Measurements from ENCODE around the gene SELP. TPM values are rescaled to one million over a fixed set of nuclear protein-coding genes. Genes with fewer than 3 reads are reported as not detected.

SELP gene
- total RNA-seq, 1 experiment from 2014 or later, result not detected

- H3K36me3 ChIP-seq (ENCODE audit: control insufficient read depth, insufficient read depth, low read length), result no peaks in the 10 kb centered on the region
- H3K9me3 ChIP-seq (ENCODE audit: control insufficient read depth, insufficient read depth, low read depth, low read length), result no peaks in the 10 kb centered on the region
- DNase-seq (ENCODE audit: low read depth, low spot score), result no peak
- no peak for TF ChIP-seq TCF7L2 (IDR thresholded peaks at IDR 0.05; ENCODE audit: low read depth, low read length)
- no peak for TF ChIP-seq REST (IDR thresholded peaks at IDR 0.05; ENCODE audit: insufficient read depth in 1 of 2, low read depth in 2 of 2, low read length in 1 of 2)
- no peak for TF ChIP-seq SIN3A (IDR thresholded peaks at IDR 0.05; ENCODE audit: borderline replicate concordance, insufficient read depth, low read depth, low read length)
- TF ChIP-seq POLR2AphosphoS5 (IDR thresholded peaks at IDR 0.05; ENCODE audit: low read depth, low read length), result no peak
- no TSS peak for BruUV-seq (replicated peaks)
- H3K27ac ChIP-seq (ENCODE audit: low read length), result no peak overlapping the region
- ATAC-seq, result no peak
- intact Hi-C loops (cut with micrococcal nuclease; ENCODE audit: unreplicated experiment), result no loop called here
- in situ Hi-C loops (cut with HindIII; ENCODE audit: low pct_unique_long_range_greater_than_20kb, low sequenced_read_pairs), result no loop called here
- no peak overlapping the region for H3K4me3 ChIP-seq (ENCODE audit: low read depth in 2 of 2, low read length in 2 of 2)
- H3K27me3 ChIP-seq (ENCODE audit: control insufficient read depth, insufficient read depth, low read length), result peaks cover 9% of the 10 kb centered on the region; the same call in 1 of the 2 replicates
- ChIA-PET CTCF (interaction anchor here (0.7 kb wide), 1 partner anchor 1236 kb away, joined by 13 read pairs; no protein-coding TSS in a partner anchor), POLR2A (no interaction called here)
- H3K4me1 ChIP-seq (ENCODE audit: control insufficient read depth, insufficient read depth, low read length), result no peaks in the 10 kb centered on the region
Measured at GRCh38 chr1:169548282-169548681, 81.6 kb downstream of the SELP start.

- Histone ChIP-seq H3K9me3 (ENCODE audit: control insufficient read depth, insufficient read depth, low read depth, low read length) (no peaks in the 10 kb centered on the region), H3K27ac (ENCODE audit: low read length) (no peak overlapping the region), H3K4me3 (ENCODE audit: low read depth in 2 of 2, low read length in 2 of 2) (no peak overlapping the region), H3K36me3 (ENCODE audit: control insufficient read depth, insufficient read depth, low read length) (no peaks in the 10 kb centered on the region), H3K4me1 (ENCODE audit: control insufficient read depth, insufficient read depth, low read length) (no peaks in the 10 kb centered on the region), H3K27me3 (ENCODE audit: control insufficient read depth, insufficient read depth, low read length) (peaks cover 3% of the 10 kb centered on the region; the same call in 1 of the 2 replicates)
- ATAC-seq (peak; percentile 92), DNase-seq (ENCODE audit: low read depth, low spot score) (peak; percentile 50)
- in situ Hi-C loops (cut with HindIII; ENCODE audit: low pct_unique_long_range_greater_than_20kb, low sequenced_read_pairs), result no loop called here
- TF ChIP-seq CTCF (IDR thresholded peaks at IDR 0.05), result peak; percentile 83
- no peak for TF ChIP-seq SIN3A (IDR thresholded peaks at IDR 0.05; ENCODE audit: borderline replicate concordance, insufficient read depth, low read depth, low read length)
- no TSS peak for BruUV-seq (replicated peaks)
- intact Hi-C loops (cut with micrococcal nuclease; ENCODE audit: unreplicated experiment), result loop anchor here (1.0 kb wide), 2 partner anchors 80 to 943 kb away; no protein-coding TSS in a partner anchor
- CTCF ChIA-PET, result no interaction called here
- POLR2A ChIA-PET, result no interaction called here
Measured at GRCh38 chr1:169546087-169546995, 83.6 kb downstream of the SELP start.

- Histone ChIP-seq H3K4me1 (ENCODE audit: control insufficient read depth, insufficient read depth, low read length) (no peaks in the 10 kb centered on the region), H3K4me3 (ENCODE audit: low read depth in 2 of 2, low read length in 2 of 2) (no peak overlapping the region), H3K36me3 (ENCODE audit: control insufficient read depth, insufficient read depth, low read length) (no peaks in the 10 kb centered on the region), H3K9me3 (ENCODE audit: control insufficient read depth, insufficient read depth, low read depth, low read length) (no peaks in the 10 kb centered on the region), H3K27me3 (ENCODE audit: control insufficient read depth, insufficient read depth, low read length) (peaks cover 3% of the 10 kb centered on the region; the same call in 1 of the 2 replicates), H3K27ac (ENCODE audit: low read length) (no peak overlapping the region)
- in situ Hi-C loops (cut with HindIII; ENCODE audit: low pct_unique_long_range_greater_than_20kb, low sequenced_read_pairs), result no loop called here
- TF ChIP-seq SIN3A (IDR thresholded peaks at IDR 0.05; ENCODE audit: borderline replicate concordance, insufficient read depth, low read depth, low read length), result no peak
- no peak for TF ChIP-seq CTCF (IDR thresholded peaks at IDR 0.05)
- TF ChIP-seq REST (IDR thresholded peaks at IDR 0.05; ENCODE audit: insufficient read depth in 1 of 2, low read depth in 2 of 2, low read length in 1 of 2), result no peak
- TF ChIP-seq TCF7L2 (IDR thresholded peaks at IDR 0.05; ENCODE audit: low read depth, low read length), result no peak
- no peak for TF ChIP-seq POLR2AphosphoS5 (IDR thresholded peaks at IDR 0.05; ENCODE audit: low read depth, low read length)
- no peak for ATAC-seq
- POLR2A ChIA-PET, result no interaction called here
- no TSS peak for BruUV-seq (replicated peaks)
- intact Hi-C loops (cut with micrococcal nuclease; ENCODE audit: unreplicated experiment), result no loop called here
- no peak for DNase-seq (ENCODE audit: low read depth, low spot score)
- CTCF ChIA-PET, result no interaction called here
Measured at GRCh38 chr1:169545472-169545871, 84.5 kb downstream of the SELP start.

Measured in Panc1 (cell line).